ENCODE data around the gene SMIM33.
"Not testable (repeated sequence)": the region's sequence is repeated elsewhere in the genome, so short reads cannot be mapped to it uniquely, and the experiment has no call there.

The SMIM33 gene

GRCh38 chr5:139486201-139486600 is 15.4 kb downstream of the SMIM33 start:
- DNase-seq: no peak

- DNase-seq: no peak
Observed at GRCh38 chr5:139488260-139488659, 17.5 kb downstream of the SMIM33 start.

GRCh38 chr5:139492700-139493192 is 21.9 kb downstream of the SMIM33 start:
- no peak for DNase-seq

- no peak for DNase-seq
Observed at GRCh38 chr5:139494256-139494655, 23.5 kb downstream of the SMIM33 start.

- DNase-seq: no peak
Observed at GRCh38 chr5:139494832-139495231, 24.0 kb downstream of the SMIM33 start.

GRCh38 chr5:139495638-139496435 is 25.0 kb downstream of the SMIM33 start:
- DNase-seq: no peak

- DNase-seq: no peak
Observed at GRCh38 chr5:139501381-139501780, 30.6 kb downstream of the SMIM33 start.

GRCh38 chr5:139503036-139503817 is 32.4 kb downstream of the SMIM33 start:
- DNase-seq: not testable (repeated sequence)

GRCh38 chr5:139503879-139504278 is 33.1 kb downstream of the SMIM33 start:
- DNase-seq: not testable (repeated sequence)

- not testable (repeated sequence) for DNase-seq
Observed at GRCh38 chr5:139504722-139505121, 33.9 kb downstream of the SMIM33 start.

GRCh38 chr5:139512786-139513390 is 42.1 kb downstream of the SMIM33 start:
- no peak for DNase-seq

- peak; percentile 45 to 74 (median 72) for DNase-seq
Observed at GRCh38 chr5:139513434-139513833, 42.6 kb downstream of the SMIM33 start.

GRCh38 chr5:139513852-139514485 is 43.2 kb downstream of the SMIM33 start:
- no peak for DNase-seq

- DNase-seq: no peak
Observed at GRCh38 chr5:139514486-139514856, 43.7 kb downstream of the SMIM33 start.

GRCh38 chr5:139517683-139518564 is 47.1 kb downstream of the SMIM33 start:
- DNase-seq: peak; percentile 73 to 90 (median 83)

Data from NCI-H1417 (cell line).